Fibroblast of mammary gland (primary cell): ENCODE measurements around the gene HIPK4.
"Not testable (repeated sequence)": the region's sequence is repeated elsewhere in the genome, so short reads cannot be mapped to it uniquely, and the experiment has no call there.

Experiments
- DNase-seq: peaks from one replicate; pipeline ENCODE4 v3.0.0-alpha.2; 2010; ENCODE audit warnings: low read depth
- H3K4me3 ChIP-seq: 2 replicates; pipeline ENCODE4 v1.5.1; 2011; ENCODE audit warnings: low read depth, mild to moderate bottlenecking, low read length, moderate library complexity; ENCODE audit not compliant: control insufficient read depth
- TF ChIP-seq, protein P1 (sequence below): conservative IDR thresholded peaks from 2 replicates; pipeline ENCODE4 v1.5.1; 2011; ENCODE audit warnings: low read depth, low read length, inconsistent platforms; ENCODE audit not compliant: control insufficient read depth, insufficient read depth

The HIPK4 gene

DNA sequence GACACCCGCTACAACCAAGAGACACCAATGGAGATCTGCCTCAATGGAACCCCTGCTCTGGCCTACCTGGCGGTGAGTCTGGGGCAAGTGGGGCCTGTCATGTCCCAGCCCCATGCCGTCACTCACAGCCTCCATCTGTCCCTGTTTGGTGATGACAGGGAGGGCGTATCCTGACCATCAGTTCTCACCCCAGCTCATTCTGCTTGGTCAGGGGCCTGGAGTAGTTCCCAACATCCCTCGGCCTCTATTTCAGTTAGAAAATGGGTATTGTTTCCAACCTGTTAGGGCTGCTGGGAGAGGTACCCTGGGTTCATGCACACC lies 18.2 kb downstream of the HIPK4 start:
- no peak overlapping the region for H3K4me3 ChIP-seq
- DNase-seq = no peak
- TF ChIP-seq, protein P1, sequence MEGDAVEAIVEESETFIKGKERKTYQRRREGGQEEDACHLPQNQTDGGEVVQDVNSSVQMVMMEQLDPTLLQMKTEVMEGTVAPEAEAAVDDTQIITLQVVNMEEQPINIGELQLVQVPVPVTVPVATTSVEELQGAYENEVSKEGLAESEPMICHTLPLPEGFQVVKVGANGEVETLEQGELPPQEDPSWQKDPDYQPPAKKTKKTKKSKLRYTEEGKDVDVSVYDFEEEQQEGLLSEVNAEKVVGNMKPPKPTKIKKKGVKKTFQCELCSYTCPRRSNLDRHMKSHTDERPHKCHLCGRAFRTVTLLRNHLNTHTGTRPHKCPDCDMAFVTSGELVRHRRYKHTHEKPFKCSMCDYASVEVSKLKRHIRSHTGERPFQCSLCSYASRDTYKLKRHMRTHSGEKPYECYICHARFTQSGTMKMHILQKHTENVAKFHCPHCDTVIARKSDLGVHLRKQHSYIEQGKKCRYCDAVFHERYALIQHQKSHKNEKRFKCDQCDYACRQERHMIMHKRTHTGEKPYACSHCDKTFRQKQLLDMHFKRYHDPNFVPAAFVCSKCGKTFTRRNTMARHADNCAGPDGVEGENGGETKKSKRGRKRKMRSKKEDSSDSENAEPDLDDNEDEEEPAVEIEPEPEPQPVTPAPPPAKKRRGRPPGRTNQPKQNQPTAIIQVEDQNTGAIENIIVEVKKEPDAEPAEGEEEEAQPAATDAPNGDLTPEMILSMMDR = no peak

DNA sequence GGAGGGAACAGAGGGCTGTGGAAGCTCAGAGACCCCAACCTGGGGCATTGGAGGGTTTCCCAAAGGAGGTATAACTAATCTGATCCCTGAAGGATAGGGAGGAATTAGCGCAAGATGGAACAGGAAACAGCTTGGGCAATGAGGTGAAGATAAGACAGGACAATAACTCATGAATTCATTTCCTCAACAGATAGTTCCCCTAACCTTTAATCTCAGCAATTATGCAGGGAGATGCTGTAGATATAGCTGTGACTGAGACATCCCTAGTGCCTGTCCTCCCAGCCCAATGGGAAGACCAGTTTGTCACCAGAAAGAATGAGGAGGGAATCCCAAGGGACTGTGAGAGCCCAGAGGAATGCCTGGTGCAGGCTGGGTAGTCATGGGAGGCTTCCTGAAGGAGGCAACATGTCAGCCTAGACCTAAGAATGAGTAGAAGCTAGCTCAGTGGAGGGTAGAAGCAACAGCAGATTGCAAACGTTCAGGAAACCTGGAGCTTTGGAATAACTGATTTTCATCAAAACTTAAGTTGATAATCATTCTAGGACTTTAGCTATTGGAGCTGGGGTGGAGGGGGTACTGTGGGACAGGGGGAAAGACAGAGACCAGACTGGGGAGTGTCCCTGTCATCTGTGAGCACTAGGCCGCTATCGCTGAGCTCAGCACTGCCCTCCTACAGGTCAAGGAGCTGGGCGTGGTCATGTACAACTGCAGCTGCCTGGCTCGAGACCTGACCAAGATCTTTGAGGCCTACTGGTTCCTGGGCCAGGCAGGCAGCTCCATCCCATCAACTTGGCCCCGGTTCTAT lies 18.8 kb downstream of the HIPK4 start:
- TF ChIP-seq, protein P1 = no peak
- no peak overlapping the region for H3K4me3 ChIP-seq
- DNase-seq = no peak

DNA sequence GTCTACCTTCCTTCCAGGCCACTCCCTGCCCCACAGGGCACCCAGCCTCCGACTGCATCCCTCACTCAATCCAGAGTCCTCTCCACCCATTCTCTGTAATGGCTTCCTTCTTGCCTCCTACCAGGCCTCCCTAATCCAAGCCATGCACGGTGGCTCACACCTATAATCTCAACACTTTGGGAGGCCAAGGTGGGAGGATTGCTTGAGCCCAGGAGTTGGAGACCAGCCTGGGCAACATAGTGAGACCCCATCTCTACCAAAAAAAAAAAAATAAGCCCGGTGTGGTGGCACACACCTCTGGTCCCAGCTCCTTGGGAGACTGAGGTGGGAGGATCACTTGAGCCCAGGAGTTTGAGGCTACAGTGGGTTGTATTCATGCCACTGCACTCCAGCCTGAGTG lies 19.7 kb downstream of the HIPK4 start:
- not testable (repeated sequence) for DNase-seq, H3K4me3 ChIP-seq

DNA sequence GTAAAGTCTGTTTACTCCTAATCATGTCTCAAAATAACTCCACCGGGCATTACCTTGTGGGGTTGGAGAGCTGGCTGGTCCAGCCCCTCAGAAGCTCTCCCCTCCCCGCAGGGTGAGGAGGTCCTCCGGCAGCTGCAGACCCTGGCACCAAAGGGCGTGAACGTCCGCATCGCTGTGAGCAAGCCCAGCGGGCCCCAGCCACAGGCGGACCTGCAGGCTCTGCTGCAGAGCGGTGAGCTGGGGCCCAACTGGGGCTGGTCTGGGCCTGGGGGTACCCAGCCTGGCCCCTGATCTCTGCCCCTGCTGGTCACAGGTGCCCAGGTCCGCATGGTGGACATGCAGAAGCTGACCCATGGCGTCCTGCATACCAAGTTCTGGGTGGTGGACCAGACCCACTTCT lies 20.2 kb downstream of the HIPK4 start:
- H3K4me3 ChIP-seq = no peak overlapping the region
- no peak for DNase-seq
- TF ChIP-seq, protein P1 = no peak

DNA sequence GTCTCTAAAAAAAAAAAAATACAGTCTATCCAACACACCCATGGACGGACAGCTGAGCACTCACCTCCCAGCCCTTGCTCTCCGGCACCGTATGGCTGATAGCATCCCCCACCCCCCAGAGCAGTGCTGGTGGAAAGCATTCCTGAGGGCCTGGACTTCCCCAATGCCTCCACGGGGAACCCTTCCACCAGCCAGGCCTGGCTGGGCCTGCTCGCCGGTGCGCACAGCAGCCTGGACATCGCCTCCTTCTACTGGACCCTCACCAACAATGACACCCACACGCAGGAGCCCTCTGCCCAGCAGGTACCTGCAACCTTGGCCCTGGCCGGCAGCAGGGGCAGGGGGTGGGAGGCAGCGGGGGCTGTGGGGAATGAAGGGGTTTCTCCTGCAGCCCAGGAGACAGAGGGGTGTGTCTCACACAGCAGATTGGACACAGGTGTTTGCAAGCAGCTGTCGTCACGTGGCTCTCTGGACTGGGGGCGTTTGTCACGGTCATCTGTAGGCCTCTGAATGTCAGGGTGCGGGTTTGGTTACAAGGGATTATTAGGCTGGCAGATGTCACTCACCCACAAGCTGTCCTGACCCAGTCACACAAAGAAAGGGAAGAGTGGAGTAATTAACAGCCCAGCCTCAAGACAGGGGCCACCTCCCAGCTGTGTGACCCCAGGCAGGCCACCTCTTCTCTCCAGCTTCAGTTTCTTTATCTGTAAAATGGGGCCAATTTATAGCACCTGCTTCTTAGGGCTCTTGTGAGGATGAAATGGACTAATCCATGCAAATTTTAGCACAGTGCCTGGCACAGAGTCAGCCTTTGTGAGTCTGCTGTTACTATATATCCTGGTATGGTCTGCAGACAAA lies 22.2 kb downstream of the HIPK4 start:
- DNase-seq = no peak
- TF ChIP-seq, protein P1 = no peak
- H3K4me3 ChIP-seq = no peak overlapping the region

DNA sequence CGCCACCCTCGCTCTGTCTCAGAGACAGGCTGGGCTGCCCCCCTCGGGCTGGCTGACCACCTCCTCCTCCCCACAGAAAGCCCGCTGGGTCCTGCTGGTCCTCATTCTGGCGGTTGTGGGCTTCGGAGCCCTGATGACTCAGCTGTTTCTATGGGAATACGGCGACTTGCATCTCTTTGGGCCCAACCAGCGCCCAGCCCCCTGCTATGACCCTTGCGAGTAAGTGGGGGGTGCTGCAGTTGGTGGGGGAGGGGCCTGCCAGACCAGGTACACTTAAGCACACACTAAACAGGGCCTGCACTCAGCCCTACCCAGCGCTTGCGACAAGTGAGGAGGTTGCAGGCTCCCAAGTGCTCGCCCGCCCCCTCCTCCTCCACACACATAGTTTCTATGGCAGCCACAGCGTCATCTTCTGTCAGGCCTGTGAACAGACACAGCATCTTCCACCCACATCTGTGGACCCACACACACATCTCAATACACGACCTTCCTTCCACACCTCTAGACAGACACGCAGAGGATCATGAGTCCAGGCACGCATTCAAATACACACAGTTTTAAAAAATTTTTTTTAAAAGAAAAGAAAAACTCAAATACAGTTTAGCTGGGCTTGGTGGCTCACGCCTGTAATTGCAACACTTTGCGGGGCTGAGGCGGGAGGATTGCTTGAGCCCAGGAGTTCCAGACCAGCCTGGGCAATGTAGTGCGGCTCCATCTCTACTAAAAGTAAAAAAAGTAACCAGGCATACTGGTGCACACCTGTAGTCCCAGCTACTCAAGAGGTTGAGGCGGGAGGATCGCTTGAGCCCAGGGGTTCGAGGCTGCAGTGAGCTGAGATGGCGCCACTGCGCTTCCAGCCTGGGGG lies 23.1 kb downstream of the HIPK4 start:
- no peak for DNase-seq
- TF ChIP-seq, protein P1 = no peak
- no peak overlapping the region for H3K4me3 ChIP-seq
